HepG2 (cell line): Measurements from ENCODE around the gene ALOXE3. TPM values are rescaled to one million over a fixed set of nuclear protein-coding genes. Genes with fewer than 3 reads are reported as not detected.
A peak's percentile ranks its signal among the peaks of the same experiment; 100 is the strongest.

ENCODE experiments used
- ADNP ChIP-seq: sonication (generic); formaldehyde crosslinking; IDR thresholded peaks from 2 replicates; pipeline ENCODE4 v1.4.0; 2020; ENCODE audit warnings: missing genetic modification reagents
- CCAR2 ChIP-seq: fragments of 200-400 bp; formaldehyde crosslinking; optimal IDR thresholded peaks from 2 replicates; pipeline ENCODE3; 2018; ENCODE audit warnings: low read depth, mild to moderate bottlenecking, low read length, moderate library complexity
- CCDC6 ChIP-seq: sonication (generic); formaldehyde crosslinking; IDR thresholded peaks from 2 replicates; pipeline ENCODE4 v1.8.1; 2022; ENCODE audit warnings: mild to moderate bottlenecking, missing genetic modification reagents, moderate library complexity
- CREBL2 ChIP-seq: sonication (generic); formaldehyde crosslinking; IDR thresholded peaks from 2 replicates; pipeline ENCODE4 v1.8.1; 2023; ENCODE audit warnings: missing genetic modification reagents, mild to moderate bottlenecking, borderline replicate concordance
- CREM ChIP-seq, 2 experiments: sonication (generic) in 1 of 2; formaldehyde crosslinking in 1 of 2; IDR thresholded peaks; 2 replicates each; pipeline versions ENCODE4 v1.4.0 to v1.6.1; 2016 to 2020; ENCODE audit warnings: antibody characterized with exemption in 1 of 2, mild to moderate bottlenecking in 1 of 2, missing genetic modification reagents in 1 of 2
- HBP1 ChIP-seq: IDR thresholded peaks from 2 replicates; pipeline ENCODE4 v1.6.1; 2016; ENCODE audit warnings: low read depth, control low read depth
- KDM5B ChIP-seq: sonication (generic); formaldehyde crosslinking; IDR thresholded peaks from 2 replicates; pipeline ENCODE4 v1.4.0; 2020; ENCODE audit warnings: missing genetic modification reagents, mild to moderate bottlenecking, borderline replicate concordance
- PAWR ChIP-seq: sonication (generic); formaldehyde crosslinking; IDR thresholded peaks from 2 replicates; pipeline ENCODE4 v1.4.0; 2020; ENCODE audit warnings: missing genetic modification reagents, mild to moderate bottlenecking, borderline replicate concordance
- SRSF1 ChIP-seq: fragments of 200-400 bp; formaldehyde crosslinking; optimal IDR thresholded peaks from 2 replicates; pipeline ENCODE3; 2017; ENCODE audit warnings: mild to moderate bottlenecking, low read depth, low read length, moderate library complexity
- ZFP62 ChIP-seq: sonication (generic); formaldehyde crosslinking; IDR thresholded peaks from 2 replicates; pipeline ENCODE4 v1.4.0; 2020; ENCODE audit warnings: missing genetic modification reagents
- ZGPAT ChIP-seq: IDR thresholded peaks from 2 replicates; pipeline ENCODE4 v1.6.1; 2016; ENCODE audit warnings: mild to moderate bottlenecking
- ZNF235 ChIP-seq: sonication (generic); formaldehyde crosslinking; IDR thresholded peaks from 2 replicates; pipeline ENCODE4 v1.8.1; 2023; ENCODE audit warnings: mild to moderate bottlenecking, missing genetic modification reagents, borderline replicate concordance
- ZNF44 ChIP-seq: sonication (generic); formaldehyde crosslinking; IDR thresholded peaks from 2 replicates; pipeline ENCODE4 v1.5.1; 2020; ENCODE audit warnings: mild to moderate bottlenecking, missing genetic modification reagents
- ZNF562 ChIP-seq: sonication (generic); formaldehyde crosslinking; IDR thresholded peaks from 2 replicates; pipeline ENCODE4 v1.8.0; 2022; ENCODE audit warnings: missing genetic modification reagents, borderline replicate concordance
- ZNF713 ChIP-seq: sonication (generic); formaldehyde crosslinking; IDR thresholded peaks from 2 replicates; pipeline ENCODE4 v1.4.0; 2020; ENCODE audit warnings: mild to moderate bottlenecking, missing genetic modification reagents
- ZNF747 ChIP-seq: sonication (generic); formaldehyde crosslinking; IDR thresholded peaks from 2 replicates; pipeline ENCODE4 v1.8.1; 2023; ENCODE audit warnings: missing genetic modification reagents, mild to moderate bottlenecking, borderline replicate concordance
- ZNF790 ChIP-seq: sonication (generic); formaldehyde crosslinking; IDR thresholded peaks from 2 replicates; pipeline ENCODE4 v1.8.0; 2022; ENCODE audit warnings: missing genetic modification reagents, mild to moderate bottlenecking, borderline replicate concordance
- ZSCAN30 ChIP-seq: sonication (generic); formaldehyde crosslinking; IDR thresholded peaks from 2 replicates; pipeline ENCODE4 v1.5.0; 2020; ENCODE audit warnings: mild to moderate bottlenecking, missing genetic modification reagents
- polyA plus RNA-seq, 8 experiments: library from polyadenylated mRNA; depleted of rRNA in 3 of 8; stranded (reverse) in 7 of 8; unstranded in 1 of 8; fragments of >200 nt; fragmentation: Illumina TruSeq in 4 of 8; extraction: Trizol in 4 of 8; gene quantifications; 2 replicates each; pipeline versions ENCODE4 v1.2.1 to v1.2.3, GENCODE V29; 2011 to 2016; ENCODE audit warnings: low read depth in 4 of 8, missing spikeins in 1 of 8, mixed read lengths in 1 of 8; ENCODE audit not compliant: insufficient read depth in 1 of 8
- total RNA-seq, 5 experiments: library from RNA; depleted of rRNA; stranded (reverse); fragments of >200 nt; fragmentation: Illumina TruSeq; extraction: Trizol; gene quantifications; 2 replicates each; pipeline ENCODE4 v1.2.3, GENCODE V29; 2016; ENCODE audit warnings: low read depth in 1 of 5
- TF ChIP-seq, protein P1 (sequence below): sonication (generic); formaldehyde crosslinking; IDR thresholded peaks from 2 replicates; pipeline ENCODE4 v1.5.1; 2020; ENCODE audit warnings: missing genetic modification reagents, mild to moderate bottlenecking, borderline replicate concordance
- TF ChIP-seq, protein P2 (sequence below): sonication (generic); formaldehyde crosslinking; IDR thresholded peaks from 2 replicates; pipeline ENCODE4 v1.8.0; 2022; ENCODE audit warnings: mild to moderate bottlenecking, missing genetic modification reagents; ENCODE audit not compliant: insufficient replicate concordance
- TF ChIP-seq, protein P3 (sequence below): IDR thresholded peaks from 2 replicates; pipeline ENCODE4 v1.6.1; 2016

The ALOXE3 gene
- total and polyA plus RNA-seq, 2 of the 13 experiments (the other 11 are each of a cell fraction or from before 2014, with no cell fraction given), result 0.07 TPM; not detected in 1

DNA sequence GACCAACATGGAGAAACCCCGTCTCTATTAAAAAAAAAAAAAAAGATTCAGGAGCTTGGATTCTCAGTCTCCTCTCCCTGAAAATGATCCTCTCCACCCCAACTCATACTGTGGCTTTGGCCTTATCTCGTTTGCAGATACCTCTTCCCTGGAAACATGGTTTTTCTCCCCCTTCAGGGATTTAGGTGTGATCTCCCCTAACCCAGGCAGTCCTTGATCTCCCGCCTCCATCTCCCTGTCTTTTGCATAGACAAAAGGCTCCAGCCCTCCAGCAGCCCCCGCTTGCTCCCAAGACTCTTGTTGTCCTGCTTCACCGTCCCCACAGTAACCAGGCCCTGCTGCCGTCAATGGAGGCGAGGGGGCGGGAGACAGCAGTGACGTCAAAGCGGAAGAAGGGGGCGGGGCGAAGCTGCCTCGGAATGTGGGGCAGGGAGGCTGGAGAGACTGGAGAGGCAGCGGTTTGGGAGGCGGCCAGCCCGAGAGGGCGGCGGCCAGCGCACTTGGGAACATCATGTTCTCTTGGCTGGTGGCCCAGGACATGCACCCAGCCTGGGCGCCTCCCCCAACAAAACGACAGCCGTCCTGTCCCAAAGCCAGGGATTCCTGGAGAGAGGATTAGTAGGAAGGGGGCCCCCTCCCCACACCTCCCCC, 35.8 kb upstream of the ALOXE3 start (continued):
- no peak for TF ChIP-seq ZNF235
- no peak for TF ChIP-seq CREBL2 (CRISPR knock-in tag)
- TF ChIP-seq, protein P1, sequence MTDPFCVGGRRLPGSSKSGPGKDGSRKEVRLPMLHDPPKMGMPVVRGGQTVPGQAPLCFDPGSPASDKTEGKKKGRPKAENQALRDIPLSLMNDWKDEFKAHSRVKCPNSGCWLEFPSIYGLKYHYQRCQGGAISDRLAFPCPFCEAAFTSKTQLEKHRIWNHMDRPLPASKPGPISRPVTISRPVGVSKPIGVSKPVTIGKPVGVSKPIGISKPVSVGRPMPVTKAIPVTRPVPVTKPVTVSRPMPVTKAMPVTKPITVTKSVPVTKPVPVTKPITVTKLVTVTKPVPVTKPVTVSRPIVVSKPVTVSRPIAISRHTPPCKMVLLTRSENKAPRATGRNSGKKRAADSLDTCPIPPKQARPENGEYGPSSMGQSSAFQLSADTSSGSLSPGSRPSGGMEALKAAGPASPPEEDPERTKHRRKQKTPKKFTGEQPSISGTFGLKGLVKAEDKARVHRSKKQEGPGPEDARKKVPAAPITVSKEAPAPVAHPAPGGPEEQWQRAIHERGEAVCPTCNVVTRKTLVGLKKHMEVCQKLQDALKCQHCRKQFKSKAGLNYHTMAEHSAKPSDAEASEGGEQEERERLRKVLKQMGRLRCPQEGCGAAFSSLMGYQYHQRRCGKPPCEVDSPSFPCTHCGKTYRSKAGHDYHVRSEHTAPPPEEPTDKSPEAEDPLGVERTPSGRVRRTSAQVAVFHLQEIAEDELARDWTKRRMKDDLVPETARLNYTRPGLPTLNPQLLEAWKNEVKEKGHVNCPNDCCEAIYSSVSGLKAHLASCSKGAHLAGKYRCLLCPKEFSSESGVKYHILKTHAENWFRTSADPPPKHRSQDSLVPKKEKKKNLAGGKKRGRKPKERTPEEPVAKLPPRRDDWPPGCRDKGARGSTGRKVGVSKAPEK (CRISPR knock-in tag), result 0 out of 2 replicates have a peak, but pooled peaks have one; percentile 13
- no peak for TF ChIP-seq CCDC6 (CRISPR knock-in tag)
- TF ChIP-seq ZGPAT (CRISPR knock-in tag), result 0 out of 2 replicates have a peak, but pooled peaks have one; percentile 18
- TF ChIP-seq ZNF747 (CRISPR knock-in tag), result 0 out of 2 replicates have a peak, but pooled peaks have one; percentile 9
- TF ChIP-seq PAWR (CRISPR knock-in tag), result no peak
- TF ChIP-seq HBP1 (CRISPR knock-in tag), result no peak
- TF ChIP-seq ZNF562 (CRISPR knock-in tag), result no peak
- TF ChIP-seq, protein P2, sequence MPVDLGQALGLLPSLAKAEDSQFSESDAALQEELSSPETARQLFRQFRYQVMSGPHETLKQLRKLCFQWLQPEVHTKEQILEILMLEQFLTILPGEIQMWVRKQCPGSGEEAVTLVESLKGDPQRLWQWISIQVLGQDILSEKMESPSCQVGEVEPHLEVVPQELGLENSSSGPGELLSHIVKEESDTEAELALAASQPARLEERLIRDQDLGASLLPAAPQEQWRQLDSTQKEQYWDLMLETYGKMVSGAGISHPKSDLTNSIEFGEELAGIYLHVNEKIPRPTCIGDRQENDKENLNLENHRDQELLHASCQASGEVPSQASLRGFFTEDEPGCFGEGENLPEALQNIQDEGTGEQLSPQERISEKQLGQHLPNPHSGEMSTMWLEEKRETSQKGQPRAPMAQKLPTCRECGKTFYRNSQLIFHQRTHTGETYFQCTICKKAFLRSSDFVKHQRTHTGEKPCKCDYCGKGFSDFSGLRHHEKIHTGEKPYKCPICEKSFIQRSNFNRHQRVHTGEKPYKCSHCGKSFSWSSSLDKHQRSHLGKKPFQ (CRISPR knock-in tag), result no peak
- peak; percentile 88 for TF ChIP-seq CREM (IDR thresholded peaks at IDR 0.05)
- no peak for TF ChIP-seq CREM (CRISPR knock-in tag; IDR thresholded peaks at IDR 0.05)
- TF ChIP-seq SRSF1, result no peak
- no peak for TF ChIP-seq KDM5B (CRISPR knock-in tag)
- no peak for TF ChIP-seq ZNF713
- TF ChIP-seq ZNF790, result no peak
- TF ChIP-seq ZSCAN30, result no peak
- TF ChIP-seq CCAR2, result no peak
- TF ChIP-seq ZFP62, result no peak
- TF ChIP-seq ZNF44 (CRISPR knock-in tag), result no peak
- 0 out of 2 replicates have a peak, but pooled peaks have one; percentile 7 for TF ChIP-seq ADNP
- TF ChIP-seq, protein P3, sequence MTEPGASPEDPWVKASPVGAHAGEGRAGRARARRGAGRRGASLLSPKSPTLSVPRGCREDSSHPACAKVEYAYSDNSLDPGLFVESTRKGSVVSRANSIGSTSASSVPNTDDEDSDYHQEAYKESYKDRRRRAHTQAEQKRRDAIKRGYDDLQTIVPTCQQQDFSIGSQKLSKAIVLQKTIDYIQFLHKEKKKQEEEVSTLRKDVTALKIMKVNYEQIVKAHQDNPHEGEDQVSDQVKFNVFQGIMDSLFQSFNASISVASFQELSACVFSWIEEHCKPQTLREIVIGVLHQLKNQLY (CRISPR knock-in tag), result no peak
